OCI-LY3 (cell line): ENCODE results near the gene NUFIP1.
A peak's percentile ranks its signal among the peaks of the same experiment; 100 is the strongest.

ENCODE experiments used
- H2AFZ ChIP-seq: fragments of 200-600, 300-600 bp; shearing (Covaris generic); 2 replicates; pipeline ENCODE4 v1.6.0; 2014; ENCODE audit warnings: antibody characterized with exemption, low read depth, low read length
- H3K27ac ChIP-seq: fragments of 200-600, 300-600 bp; sonication (generic); 2 replicates; pipeline ENCODE4 v1.5.1; 2014; ENCODE audit warnings: mild to moderate bottlenecking, low read length, moderate library complexity, mixed read lengths
- H3K27me3 ChIP-seq: fragments of 200-600, 300-600 bp; sonication (generic); 2 replicates; pipeline ENCODE4 v1.6.1; 2014; ENCODE audit warnings: low read depth, low read length, mixed read lengths
- H3K36me3 ChIP-seq: fragments of 200-600, 300-600 bp; sonication (generic); replicated peaks from 2 replicates; pipeline ENCODE3; 2014; ENCODE audit warnings: low read depth, low read length, mixed read lengths
- H3K4me1 ChIP-seq: fragments of 300-600, 200-600 bp; sonication (generic); 2 replicates; pipeline ENCODE4 v1.6.1; 2014; ENCODE audit warnings: low read length, mixed read lengths
- H3K4me2 ChIP-seq: fragments of 200-600, 300-600 bp; sonication (generic); 2 replicates; pipeline ENCODE4 v1.6.1; 2014; ENCODE audit warnings: low read length, mixed read lengths
- H3K4me3 ChIP-seq: fragments of 300-600, 200-600 bp; sonication (generic); 2 replicates; pipeline ENCODE4 v1.5.1; 2014; ENCODE audit warnings: antibody characterized with exemption, mild to moderate bottlenecking, low read length, moderate library complexity
- H3K79me2 ChIP-seq: fragments of 300-600, 200-600 bp; shearing (Covaris generic); 2 replicates; pipeline ENCODE4 v1.6.1; 2014; ENCODE audit warnings: mild to moderate bottlenecking, low read length, mixed read lengths
- H3K9ac ChIP-seq: fragments of 300-600, 200-600 bp; shearing (Covaris generic); 2 replicates; pipeline ENCODE4 v1.6.0; 2014; ENCODE audit warnings: mild to moderate bottlenecking, low read length, moderate library complexity
- H3K9me3 ChIP-seq: fragments of 200-600, 300-600 bp; shearing (Covaris generic); 2 replicates; pipeline ENCODE4 v1.6.1; 2014; ENCODE audit warnings: low read length, mixed read lengths; ENCODE audit not compliant: insufficient read depth
- H4K20me1 ChIP-seq: fragments of 200-600, 300-600 bp; sonication (generic); 2 replicates; pipeline ENCODE4 v1.6.1; 2016; ENCODE audit warnings: low read length, mixed read lengths; ENCODE audit not compliant: insufficient read depth
- EZH2phosphoT487 ChIP-seq: fragments of 200-600 bp; shearing (Covaris generic); IDR thresholded peaks from 2 replicates; pipeline ENCODE4 v1.6.1; 2018; ENCODE audit warnings: antibody characterized with exemption, mixed run types, low read depth
- TF ChIP-seq, protein P1 (sequence below): fragments of 200-600, 300-600 bp; sonication (generic); IDR thresholded peaks from 2 replicates; pipeline ENCODE4 v1.5.1; 2014; ENCODE audit warnings: antibody characterized with exemption, low read length, low read depth

NUFIP1 gene

DNA sequence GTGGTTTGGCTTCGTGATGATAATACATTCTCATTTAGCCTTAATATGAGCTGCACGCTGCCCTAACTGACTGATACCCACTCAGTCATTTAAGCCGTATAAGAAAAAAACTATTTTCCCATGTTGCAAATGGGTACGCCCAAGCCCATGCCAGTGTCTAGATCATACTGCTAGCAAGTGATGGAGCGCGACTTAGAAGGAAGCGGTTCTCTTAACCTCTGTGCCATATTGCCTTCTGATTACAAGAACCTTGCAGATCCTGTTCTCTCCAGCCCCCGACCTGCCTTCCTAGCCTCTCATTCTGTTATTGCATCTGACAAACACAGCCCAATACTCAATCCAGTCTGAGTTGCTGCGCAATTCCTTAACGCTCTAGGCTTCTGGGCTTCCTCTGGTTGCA is 670 bp upstream of the NUFIP1 start:
- H4K20me1 ChIP-seq: no peaks in the 10 kb centered on the region
- H3K4me3 ChIP-seq: peak overlapping the region; percentile 94
- H3K4me1 ChIP-seq: peaks cover 17% of the 10 kb centered on the region
- peaks cover 8% of the 10 kb centered on the region for H3K36me3 ChIP-seq
- no peaks in the 10 kb centered on the region for H3K9me3 ChIP-seq
- TF ChIP-seq, protein P1, sequence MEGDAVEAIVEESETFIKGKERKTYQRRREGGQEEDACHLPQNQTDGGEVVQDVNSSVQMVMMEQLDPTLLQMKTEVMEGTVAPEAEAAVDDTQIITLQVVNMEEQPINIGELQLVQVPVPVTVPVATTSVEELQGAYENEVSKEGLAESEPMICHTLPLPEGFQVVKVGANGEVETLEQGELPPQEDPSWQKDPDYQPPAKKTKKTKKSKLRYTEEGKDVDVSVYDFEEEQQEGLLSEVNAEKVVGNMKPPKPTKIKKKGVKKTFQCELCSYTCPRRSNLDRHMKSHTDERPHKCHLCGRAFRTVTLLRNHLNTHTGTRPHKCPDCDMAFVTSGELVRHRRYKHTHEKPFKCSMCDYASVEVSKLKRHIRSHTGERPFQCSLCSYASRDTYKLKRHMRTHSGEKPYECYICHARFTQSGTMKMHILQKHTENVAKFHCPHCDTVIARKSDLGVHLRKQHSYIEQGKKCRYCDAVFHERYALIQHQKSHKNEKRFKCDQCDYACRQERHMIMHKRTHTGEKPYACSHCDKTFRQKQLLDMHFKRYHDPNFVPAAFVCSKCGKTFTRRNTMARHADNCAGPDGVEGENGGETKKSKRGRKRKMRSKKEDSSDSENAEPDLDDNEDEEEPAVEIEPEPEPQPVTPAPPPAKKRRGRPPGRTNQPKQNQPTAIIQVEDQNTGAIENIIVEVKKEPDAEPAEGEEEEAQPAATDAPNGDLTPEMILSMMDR: no peak
- no peak for TF ChIP-seq EZH2phosphoT487
- H3K79me2 ChIP-seq: peaks cover 87% of the 10 kb centered on the region
- peak overlapping the region; percentile 94 for H2AFZ ChIP-seq
- peak overlapping the region; percentile 15; the same call in 1 of the 2 replicates for H3K27ac ChIP-seq
- peak overlapping the region; percentile 98 for H3K4me2 ChIP-seq
- no peaks in the 10 kb centered on the region for H3K27me3 ChIP-seq
- H3K9ac ChIP-seq: peak overlapping the region; percentile 75

- Histone ChIP-seq H3K9me3 (no peaks in the 10 kb centered on the region), H4K20me1 (no peaks in the 10 kb centered on the region), H3K4me2 (no peak overlapping the region), H3K4me3 (no peak overlapping the region), H2AFZ (no peak overlapping the region), H3K27ac (no peak overlapping the region), H3K36me3 (peaks cover 39% of the 10 kb centered on the region), H3K4me1 (no peaks in the 10 kb centered on the region), H3K27me3 (no peaks in the 10 kb centered on the region), H3K9ac (no peak overlapping the region), H3K79me2 (peaks cover 19% of the 10 kb centered on the region)
- TF ChIP-seq EZH2phosphoT487: no peak
- TF ChIP-seq, protein P1: no peak
Measured at GRCh38 chr13:44978328-44978727, 10.9 kb downstream of the NUFIP1 start.

DNA sequence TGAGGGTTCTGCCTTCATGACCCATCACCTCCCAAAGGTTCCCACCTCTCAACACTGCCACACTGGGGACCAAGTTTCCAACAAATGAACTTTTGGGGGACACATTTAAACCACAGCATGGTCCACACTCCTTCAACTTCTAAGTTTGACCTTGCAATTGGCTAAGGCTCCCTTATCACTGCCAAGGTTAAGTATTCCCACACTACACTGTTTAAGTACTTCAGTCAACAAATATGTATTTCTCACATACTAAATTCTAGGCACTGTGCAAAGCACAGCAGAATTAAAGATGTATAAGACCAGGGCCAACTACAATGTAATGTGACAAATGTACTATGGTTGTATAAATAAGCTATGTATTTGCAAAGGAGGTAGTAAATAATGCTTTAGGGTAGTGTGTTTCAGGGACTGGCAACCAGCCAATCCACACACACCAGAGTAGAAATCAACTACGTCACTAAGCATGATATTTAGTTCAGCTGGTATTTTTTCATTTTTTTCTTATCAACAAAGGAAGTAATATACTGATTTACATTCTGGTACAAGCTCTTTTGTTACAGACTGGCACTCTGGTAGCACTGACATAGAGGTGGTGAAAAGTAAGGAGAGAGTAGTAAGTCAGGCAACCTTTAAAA is 12.2 kb downstream of the NUFIP1 start:
- Histone ChIP-seq H3K4me3 (no peak overlapping the region), H2AFZ (no peak overlapping the region), H3K27me3 (no peaks in the 10 kb centered on the region), H4K20me1 (no peaks in the 10 kb centered on the region), H3K9ac (no peak overlapping the region), H3K36me3 (peaks cover 44% of the 10 kb centered on the region), H3K9me3 (no peaks in the 10 kb centered on the region), H3K79me2 (peaks cover 6% of the 10 kb centered on the region), H3K27ac (no peak overlapping the region), H3K4me1 (no peaks in the 10 kb centered on the region), H3K4me2 (no peak overlapping the region)
- no peak for TF ChIP-seq EZH2phosphoT487
- TF ChIP-seq, protein P1: no peak

- TF ChIP-seq, protein P1: no peak
- TF ChIP-seq EZH2phosphoT487: no peak
- Histone ChIP-seq H3K36me3 (peaks cover 50% of the 10 kb centered on the region), H3K27me3 (no peaks in the 10 kb centered on the region), H3K9me3 (no peaks in the 10 kb centered on the region), H3K4me1 (no peaks in the 10 kb centered on the region), H4K20me1 (no peaks in the 10 kb centered on the region), H3K27ac (no peak overlapping the region), H3K4me2 (no peak overlapping the region), H3K79me2 (no peaks in the 10 kb centered on the region; the same call in 1 of the 2 replicates), H3K4me3 (no peak overlapping the region), H2AFZ (no peak overlapping the region), H3K9ac (no peak overlapping the region)
Measured at GRCh38 chr13:44976196-44976595, 13.1 kb downstream of the NUFIP1 start.
